Measurements from ENCODE around the gene ZFP57.
A peak's percentile ranks its signal among the peaks of the same experiment; 100 is the strongest.

ZFP57 gene

GRCh38 chr6:29652198-29652584 lies 28.8 kb downstream of the ZFP57 start:
- DNase-seq = no peak

GRCh38 chr6:29651413-29652197 lies 29.3 kb downstream of the ZFP57 start:
- DNase-seq = no peak

- peak; percentile 97 for DNase-seq
These were observed 31.0 kb downstream of the ZFP57 start for GRCh38 chr6:29649701-29650673.

GRCh38 chr6:29647927-29648642 lies 32.9 kb downstream of the ZFP57 start:
- no peak for DNase-seq

GRCh38 chr6:29641430-29642148 lies 39.4 kb downstream of the ZFP57 start:
- no peak for DNase-seq

GRCh38 chr6:29637247-29637646 lies 43.7 kb downstream of the ZFP57 start:
- DNase-seq = no peak

- no peak for DNase-seq
These were observed 47.4 kb downstream of the ZFP57 start for GRCh38 chr6:29633534-29633905.

GRCh38 chr6:29632789-29633533 lies 48.0 kb downstream of the ZFP57 start, which contains the start of gene GABBR1:
GABBR1 (minus strand) TSS chr6:29633183; CDS start chr6:29632385, 798 bp downstream.
- peak; percentile 93 for DNase-seq

GRCh38 chr6:29631860-29632731 lies 48.9 kb downstream of the ZFP57 start:
- DNase-seq = peak; percentile 69

GRCh38 chr6:29631209-29631810 lies 49.6 kb downstream of the ZFP57 start:
- peak; percentile 43 for DNase-seq

GRCh38 chr6:29630315-29630714 lies 50.6 kb downstream of the ZFP57 start:
- no peak for DNase-seq

- no peak for DNase-seq
These were observed 51.4 kb downstream of the ZFP57 start for GRCh38 chr6:29629571-29629970.

- DNase-seq = peak; percentile 84
These were observed 52.3 kb downstream of the ZFP57 start for GRCh38 chr6:29628419-29629281.

GRCh38 chr6:29627755-29628418 lies 53.1 kb downstream of the ZFP57 start:
- peak; percentile 57 for DNase-seq

GRCh38 chr6:29626948-29627754 lies 53.8 kb downstream of the ZFP57 start:
- DNase-seq = no peak

GRCh38 chr6:29625337-29625930 lies 55.5 kb downstream of the ZFP57 start:
- DNase-seq = no peak

GRCh38 chr6:29624520-29624961 lies 56.4 kb downstream of the ZFP57 start:
- no peak for DNase-seq
